Measurements from ENCODE around the gene ESPN. TPM values are rescaled to one million over a fixed set of nuclear protein-coding genes. Genes with fewer than 3 reads are reported as not detected.
A peak's percentile ranks its signal among the peaks of the same experiment; 100 is the strongest.

The ESPN gene
- total and polyA plus RNA-seq, 10 of the 15 experiments (the other 5 are each of a cell fraction or from before 2014, with no cell fraction given) = 0.18 to 0.71 (median 0.59) TPM; not detected in 7

GRCh38 chr1:6490181-6491080, 65.9 kb downstream of the ESPN start (continued):
- no peak for TF ChIP-seq NFYA (IDR thresholded peaks at IDR 0.05; ENCODE audit: borderline replicate concordance, low read depth, low read length)

- in situ Hi-C loops (cut with MboI) = loop anchor here (5.0 to 25.0 kb wide), 2 partner anchors 146 to 721 kb away; no protein-coding TSS in a partner anchor
- Histone ChIP-seq H3K36me3 (ENCODE audit: control insufficient read depth in 2 of 2, insufficient read depth in 2 of 2, low read length in 1 of 2) (no peaks in the 10 kb centered on the region), H3K9me3 (replicated peaks; ENCODE audit: control insufficient read depth, insufficient read depth, low read length) (no peaks in the 10 kb centered on the region), H3K27ac (ENCODE audit: control insufficient read depth, insufficient read depth) (peak overlapping the region; percentile 69), H3K27me3 (replicated peaks in 1 of 2; ENCODE audit: control insufficient read depth in 2 of 2, insufficient read depth in 2 of 2, low read length in 1 of 2) (no peaks in the 10 kb centered on the region; a peak in 2 of 4 replicates), H3K4me3 (peak overlapping the region; percentile 89), H3K9ac (ENCODE audit: control insufficient read depth, insufficient read depth, low read length) (peak overlapping the region; percentile 81), H4K20me1 (ENCODE audit: control insufficient read depth, insufficient read depth) (peaks cover 2% of the 10 kb centered on the region; the same call in 1 of the 2 replicates), H3K4me2 (ENCODE audit: control insufficient read depth, insufficient read depth) (peak overlapping the region; percentile 99), H3K4me1 (ENCODE audit: control insufficient read depth, insufficient read depth, low read length) (no peaks in the 10 kb centered on the region), H2AFZ (ENCODE audit: control insufficient read depth, low read depth, low read length) (peak overlapping the region; percentile 88), H3K79me2 (ENCODE audit: control insufficient read depth, insufficient read depth, low read length) (no peaks in the 10 kb centered on the region)
- ChIA-PET RAD21 (ENCODE audit: unreplicated experiment) (interaction anchor here (1.5 to 1.8 kb wide), 3 partner anchors 22 to 156 kb away, joined by 5 to 6 read pairs (median 5); no protein-coding TSS in a partner anchor), CTCF (interaction anchor here (0.6 to 4.9 kb wide), 18 partner anchors 9 to 245 kb away, joined by 3 to 25 read pairs (median 4); no protein-coding TSS in a partner anchor), POLR2A (interaction anchor here (0.7 kb wide), 1 partner anchor 663 kb away, joined by 3 read pairs; no protein-coding TSS in a partner anchor), SMC1A (ENCODE audit: uncharacterized antibody, unreplicated experiment) (interaction anchor here (0.8 to 1.4 kb wide), 5 partner anchors 22 to 89 kb away, joined by 3 read pairs; partner anchors contain the start of gene ZBTB48)
- intact Hi-C loops (cut with micrococcal nuclease; ENCODE audit: unreplicated experiment) = no loop called here
- WGBS (ENCODE audit: insufficient coverage, insufficient replicate concordance, low lambda C conversion rate, missing lambda C conversion rate) = 38% methylated on average over 5 of the region's 6 CpGs
- DNase-seq (ENCODE audit: low read depth, low spot score) (no peak), ATAC-seq (peak; percentile 7), FAIRE-seq (no peak)
- no TSS peak for BruUV-seq (replicated peaks)
- TF ChIP-seq RBBP5 (conservative IDR thresholded peaks at IDR 0.05) = no peak
- no peak for TF ChIP-seq STAT1 (conservative IDR thresholded peaks at IDR 0.05)
- TF ChIP-seq SUZ12 (IDR thresholded peaks at IDR 0.05; ENCODE audit: unreplicated experiment) = no peak
- peak; percentile 40; the same call in 1 of the 2 replicates for TF ChIP-seq ZNF384 (IDR thresholded peaks at IDR 0.05; ENCODE audit: borderline replicate concordance, low read depth, low read length)
- no peak for TF ChIP-seq ZNF687 (IDR thresholded peaks at IDR 0.05)
- no peak for TF ChIP-seq IRF4 (IDR thresholded peaks at IDR 0.05; ENCODE audit: low read depth, low read length)
- TF ChIP-seq SMC3 (IDR thresholded peaks at IDR 0.05; ENCODE audit: borderline replicate concordance, low read length) = no peak
- TF ChIP-seq GATAD2B (conservative IDR thresholded peaks at IDR 0.05; ENCODE audit: low read depth) = no peak
Measured at GRCh38 chr1:6491081-6491449, 66.5 kb downstream of the ESPN start.

All from GM12878 (cell line).